ENCODE measurements around the gene CPED1.

The CPED1 gene

GRCh38 chr7:121279060-121279620, 290.6 kb downstream of the CPED1 start:
- no peak overlapping the region for H4K8ac ChIP-seq (ENCODE audit: low read depth, low read length)
- H3K14ac ChIP-seq (ENCODE audit: low read length), result no peak overlapping the region
- H2AK5ac ChIP-seq (ENCODE audit: low read depth, low read length), result no peak overlapping the region
- H2BK12ac ChIP-seq (ENCODE audit: low read length), result no peak overlapping the region
- H3K18ac ChIP-seq (ENCODE audit: low read length), result no peak overlapping the region
- no peak for DNase-seq (ENCODE audit: low spot score)
- H2BK5ac ChIP-seq (ENCODE audit: low read length), result no peak overlapping the region
- H3K9me3 ChIP-seq (replicated peaks in 1 of 2; ENCODE audit: control insufficient read depth in 2 of 2, insufficient read depth in 1 of 2, low read depth in 1 of 2, low read length in 2 of 2), result no peaks in the 10 kb centered on the region
- no peak overlapping the region for H3K23ac ChIP-seq (ENCODE audit: low read depth, low read length, poor library complexity)
- no peaks in the 10 kb centered on the region for H3K4me1 ChIP-seq (ENCODE audit: control insufficient read depth in 2 of 2, insufficient read depth in 1 of 2, low read depth in 1 of 2, low read length in 2 of 2)
- H2AFZ ChIP-seq (ENCODE audit: low read length), result no peak overlapping the region
- no peaks in the 10 kb centered on the region for H3K79me1 ChIP-seq (ENCODE audit: low read depth, low read length)
- H3K27ac ChIP-seq (replicated peaks; ENCODE audit: low read length), result no peak overlapping the region
- no peak overlapping the region for H2BK120ac ChIP-seq (ENCODE audit: low read depth, low read length)
- H4K91ac ChIP-seq (ENCODE audit: low read depth, low read length, poor library complexity), result no peak overlapping the region
- H3K9ac ChIP-seq (ENCODE audit: low read depth, low read length, poor library complexity), result no peak overlapping the region
- H3K27me3 ChIP-seq (ENCODE audit: control insufficient read depth in 3 of 3, insufficient read depth in 3 of 3, low read depth in 1 of 3, low read length in 3 of 3), result peaks cover 0 to 4% (median 0%) of the 10 kb centered on the region in 3 experiments
- H2BK15ac ChIP-seq (ENCODE audit: low read length), result no peak overlapping the region
- H3K4ac ChIP-seq (ENCODE audit: low read length), result no peak overlapping the region
- no peak overlapping the region for H3K4me3 ChIP-seq (ENCODE audit: low read length in 2 of 2)
- H3K4me2 ChIP-seq (ENCODE audit: insufficient read depth, low read length, poor library complexity, severe bottlenecking), result no peak overlapping the region
- H3K36me3 ChIP-seq (replicated peaks in 1 of 2; ENCODE audit: control insufficient read depth in 2 of 2, insufficient read depth in 2 of 2, low read length in 2 of 2), result no peaks in the 10 kb centered on the region
- whole genome bisulfite sequencing, 2 donors (ENCODE audit: extremely low coverage in 2 of 2, insufficient read length in 2 of 2, insufficient replicate concordance in 1 of 2), result no CpG with 5 or more reads among the region's 2 CpGs

GRCh38 chr7:121279822-121280221, 291.3 kb downstream of the CPED1 start:
- Histone ChIP-seq H3K9me3 (replicated peaks in 1 of 2; ENCODE audit: control insufficient read depth in 2 of 2, insufficient read depth in 1 of 2, low read depth in 1 of 2, low read length in 2 of 2) (no peaks in the 10 kb centered on the region), H2BK15ac (ENCODE audit: low read length) (no peak overlapping the region), H3K36me3 (replicated peaks in 1 of 2; ENCODE audit: control insufficient read depth in 2 of 2, insufficient read depth in 2 of 2, low read length in 2 of 2) (no peaks in the 10 kb centered on the region), H3K4me3 (ENCODE audit: low read length in 2 of 2) (no peak overlapping the region), H3K79me1 (ENCODE audit: low read depth, low read length) (no peaks in the 10 kb centered on the region), H3K14ac (ENCODE audit: low read length) (no peak overlapping the region), H3K27ac (replicated peaks; ENCODE audit: low read length) (no peak overlapping the region), H3K27me3 (ENCODE audit: control insufficient read depth in 3 of 3, insufficient read depth in 3 of 3, low read depth in 1 of 3, low read length in 3 of 3) (peaks cover 0 to 4% (median 0%) of the 10 kb centered on the region in 3 experiments), H2BK12ac (ENCODE audit: low read length) (no peak overlapping the region), H3K18ac (ENCODE audit: low read length) (no peak overlapping the region), H3K9ac (ENCODE audit: low read depth, low read length, poor library complexity) (no peak overlapping the region), H4K8ac (ENCODE audit: low read depth, low read length) (no peak overlapping the region), H2BK5ac (ENCODE audit: low read length) (no peak overlapping the region), H3K4me2 (ENCODE audit: insufficient read depth, low read length, poor library complexity, severe bottlenecking) (no peak overlapping the region), H2AK5ac (ENCODE audit: low read depth, low read length) (no peak overlapping the region), H4K91ac (ENCODE audit: low read depth, low read length, poor library complexity) (no peak overlapping the region), H3K4ac (ENCODE audit: low read length) (no peak overlapping the region), H2AFZ (ENCODE audit: low read length) (no peak overlapping the region), H3K23ac (ENCODE audit: low read depth, low read length, poor library complexity) (no peak overlapping the region), H2BK120ac (ENCODE audit: low read depth, low read length) (no peak overlapping the region), H3K4me1 (ENCODE audit: control insufficient read depth in 2 of 2, insufficient read depth in 1 of 2, low read depth in 1 of 2, low read length in 2 of 2) (no peaks in the 10 kb centered on the region)
- no peak for DNase-seq (ENCODE audit: low spot score)
- WGBS, 2 donors (ENCODE audit: extremely low coverage in 2 of 2, insufficient read length in 2 of 2, insufficient replicate concordance in 1 of 2), result no CpG with 5 or more reads among the region's 4 CpGs

- Histone ChIP-seq H2BK15ac (ENCODE audit: low read length) (no peak overlapping the region), H3K27me3 (ENCODE audit: control insufficient read depth in 3 of 3, insufficient read depth in 3 of 3, low read depth in 1 of 3, low read length in 3 of 3) (peaks cover 0 to 4% (median 0%) of the 10 kb centered on the region in 3 experiments), H3K36me3 (replicated peaks in 1 of 2; ENCODE audit: control insufficient read depth in 2 of 2, insufficient read depth in 2 of 2, low read length in 2 of 2) (no peaks in the 10 kb centered on the region), H3K4me3 (ENCODE audit: low read length in 2 of 2) (no peak overlapping the region), H2AK5ac (ENCODE audit: low read depth, low read length) (no peak overlapping the region), H3K23ac (ENCODE audit: low read depth, low read length, poor library complexity) (no peak overlapping the region), H3K9me3 (replicated peaks in 1 of 2; ENCODE audit: control insufficient read depth in 2 of 2, insufficient read depth in 1 of 2, low read depth in 1 of 2, low read length in 2 of 2) (peaks cover 0 to 2% of the 10 kb centered on the region in 2 donors), H3K9ac (ENCODE audit: low read depth, low read length, poor library complexity) (no peak overlapping the region), H3K4ac (ENCODE audit: low read length) (no peak overlapping the region), H3K14ac (ENCODE audit: low read length) (no peak overlapping the region), H2BK120ac (ENCODE audit: low read depth, low read length) (no peak overlapping the region), H2BK5ac (ENCODE audit: low read length) (no peak overlapping the region), H3K79me1 (ENCODE audit: low read depth, low read length) (no peaks in the 10 kb centered on the region), H3K27ac (replicated peaks; ENCODE audit: low read length) (no peak overlapping the region), H2BK12ac (ENCODE audit: low read length) (no peak overlapping the region), H4K8ac (ENCODE audit: low read depth, low read length) (no peak overlapping the region), H3K4me1 (ENCODE audit: control insufficient read depth in 2 of 2, insufficient read depth in 1 of 2, low read depth in 1 of 2, low read length in 2 of 2) (no peaks in the 10 kb centered on the region), H2AFZ (ENCODE audit: low read length) (no peak overlapping the region), H3K4me2 (ENCODE audit: insufficient read depth, low read length, poor library complexity, severe bottlenecking) (no peak overlapping the region), H4K91ac (ENCODE audit: low read depth, low read length, poor library complexity) (no peak overlapping the region), H3K18ac (ENCODE audit: low read length) (no peak overlapping the region)
- no peak for DNase-seq (ENCODE audit: low spot score)
- no CpG with 5 or more reads among the region's 1 CpG for WGBS, 2 donors (ENCODE audit: extremely low coverage in 2 of 2, insufficient read length in 2 of 2, insufficient replicate concordance in 1 of 2)
Measured at GRCh38 chr7:121280656-121281055, 292.1 kb downstream of the CPED1 start.

- Histone ChIP-seq H2BK5ac (ENCODE audit: low read length) (no peak overlapping the region), H3K27me3 (ENCODE audit: control insufficient read depth in 3 of 3, insufficient read depth in 3 of 3, low read depth in 1 of 3, low read length in 3 of 3) (peaks cover 0 to 2% (median 0%) of the 10 kb centered on the region in 3 experiments), H3K36me3 (replicated peaks in 1 of 2; ENCODE audit: control insufficient read depth in 2 of 2, insufficient read depth in 2 of 2, low read length in 2 of 2) (no peaks in the 10 kb centered on the region), H3K9ac (ENCODE audit: low read depth, low read length, poor library complexity) (no peak overlapping the region), H2BK15ac (ENCODE audit: low read length) (no peak overlapping the region), H3K18ac (ENCODE audit: low read length) (no peak overlapping the region), H3K4me3 (ENCODE audit: low read length in 2 of 2) (no peak overlapping the region), H3K79me1 (ENCODE audit: low read depth, low read length) (no peaks in the 10 kb centered on the region), H3K4ac (ENCODE audit: low read length) (no peak overlapping the region), H2BK12ac (ENCODE audit: low read length) (no peak overlapping the region), H3K4me1 (ENCODE audit: control insufficient read depth in 2 of 2, insufficient read depth in 1 of 2, low read depth in 1 of 2, low read length in 2 of 2) (no peaks in the 10 kb centered on the region), H2BK120ac (ENCODE audit: low read depth, low read length) (no peak overlapping the region), H3K23ac (ENCODE audit: low read depth, low read length, poor library complexity) (no peak overlapping the region), H2AFZ (ENCODE audit: low read length) (no peak overlapping the region), H4K8ac (ENCODE audit: low read depth, low read length) (no peak overlapping the region), H3K9me3 (replicated peaks in 1 of 2; ENCODE audit: control insufficient read depth in 2 of 2, insufficient read depth in 1 of 2, low read depth in 1 of 2, low read length in 2 of 2) (peaks cover 0 to 2% of the 10 kb centered on the region in 2 donors), H2AK5ac (ENCODE audit: low read depth, low read length) (no peak overlapping the region), H4K91ac (ENCODE audit: low read depth, low read length, poor library complexity) (no peak overlapping the region), H3K4me2 (ENCODE audit: insufficient read depth, low read length, poor library complexity, severe bottlenecking) (no peak overlapping the region), H3K27ac (replicated peaks; ENCODE audit: low read length) (no peak overlapping the region), H3K14ac (ENCODE audit: low read length) (no peak overlapping the region)
- DNase-seq (ENCODE audit: low spot score), result no peak
- no CpG with 5 or more reads among the region's 3 CpGs for WGBS, 2 donors (ENCODE audit: extremely low coverage in 2 of 2, insufficient read length in 2 of 2, insufficient replicate concordance in 1 of 2)
Measured at GRCh38 chr7:121282129-121282528, 293.6 kb downstream of the CPED1 start.
